AG09319 (cell line): ENCODE results near the gene HTR1B.
A peak's percentile ranks its signal among the peaks of the same experiment; 100 is the strongest.

Experiments
- DNase-seq: peaks from one replicate; pipeline ENCODE4 v3.0.0-alpha.2; 2010; ENCODE audit warnings: low read depth; ENCODE audit errors: extremely low read depth
- TF ChIP-seq, protein P1 (sequence below): IDR thresholded peaks from 2 replicates; pipeline ENCODE4 v1.5.1; 2011; ENCODE audit warnings: low read depth, mild to moderate bottlenecking, inconsistent platforms, low read length, moderate library complexity

HTR1B gene

DNA sequence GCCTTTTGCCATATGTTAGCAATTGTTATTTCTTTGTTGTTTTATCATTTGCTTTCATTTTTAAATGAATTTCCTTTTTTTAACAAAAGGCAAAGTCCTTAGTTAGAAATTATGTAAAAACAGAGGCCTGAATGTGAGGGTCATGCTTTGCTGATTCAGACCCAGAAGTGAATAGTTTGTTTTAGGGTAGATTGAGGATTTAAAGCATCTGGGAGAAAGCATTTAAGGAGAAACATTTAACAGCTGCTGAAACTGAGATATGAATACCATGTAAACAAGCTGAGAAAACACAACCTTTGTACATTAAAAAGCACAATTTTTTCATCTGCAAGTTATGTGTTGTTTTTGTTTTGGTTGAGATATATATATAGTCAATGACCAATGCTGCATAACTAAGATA, 8.0 kb downstream of the HTR1B start:
- DNase-seq = no peak
- TF ChIP-seq, protein P1, sequence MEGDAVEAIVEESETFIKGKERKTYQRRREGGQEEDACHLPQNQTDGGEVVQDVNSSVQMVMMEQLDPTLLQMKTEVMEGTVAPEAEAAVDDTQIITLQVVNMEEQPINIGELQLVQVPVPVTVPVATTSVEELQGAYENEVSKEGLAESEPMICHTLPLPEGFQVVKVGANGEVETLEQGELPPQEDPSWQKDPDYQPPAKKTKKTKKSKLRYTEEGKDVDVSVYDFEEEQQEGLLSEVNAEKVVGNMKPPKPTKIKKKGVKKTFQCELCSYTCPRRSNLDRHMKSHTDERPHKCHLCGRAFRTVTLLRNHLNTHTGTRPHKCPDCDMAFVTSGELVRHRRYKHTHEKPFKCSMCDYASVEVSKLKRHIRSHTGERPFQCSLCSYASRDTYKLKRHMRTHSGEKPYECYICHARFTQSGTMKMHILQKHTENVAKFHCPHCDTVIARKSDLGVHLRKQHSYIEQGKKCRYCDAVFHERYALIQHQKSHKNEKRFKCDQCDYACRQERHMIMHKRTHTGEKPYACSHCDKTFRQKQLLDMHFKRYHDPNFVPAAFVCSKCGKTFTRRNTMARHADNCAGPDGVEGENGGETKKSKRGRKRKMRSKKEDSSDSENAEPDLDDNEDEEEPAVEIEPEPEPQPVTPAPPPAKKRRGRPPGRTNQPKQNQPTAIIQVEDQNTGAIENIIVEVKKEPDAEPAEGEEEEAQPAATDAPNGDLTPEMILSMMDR = no peak

DNA sequence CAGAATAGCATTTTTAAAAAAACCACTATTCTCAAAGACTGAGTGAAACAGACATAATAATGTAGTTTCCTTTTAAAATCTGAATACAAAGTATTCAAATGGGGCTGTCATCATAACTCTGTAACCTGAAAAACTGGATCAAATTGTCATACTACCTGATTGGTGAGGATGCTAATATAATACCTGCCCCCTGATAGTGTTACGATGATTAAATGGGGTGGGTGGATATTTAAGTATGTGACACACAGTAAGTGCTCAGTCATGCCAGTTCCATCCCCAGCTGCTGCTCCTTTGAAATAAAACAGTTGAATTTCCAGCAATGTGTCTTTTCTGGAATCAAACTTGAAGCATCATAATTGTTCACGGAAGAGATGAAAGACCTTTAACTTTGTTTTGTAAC, 8.9 kb downstream of the HTR1B start:
- DNase-seq = no peak
- TF ChIP-seq, protein P1 = no peak

DNA sequence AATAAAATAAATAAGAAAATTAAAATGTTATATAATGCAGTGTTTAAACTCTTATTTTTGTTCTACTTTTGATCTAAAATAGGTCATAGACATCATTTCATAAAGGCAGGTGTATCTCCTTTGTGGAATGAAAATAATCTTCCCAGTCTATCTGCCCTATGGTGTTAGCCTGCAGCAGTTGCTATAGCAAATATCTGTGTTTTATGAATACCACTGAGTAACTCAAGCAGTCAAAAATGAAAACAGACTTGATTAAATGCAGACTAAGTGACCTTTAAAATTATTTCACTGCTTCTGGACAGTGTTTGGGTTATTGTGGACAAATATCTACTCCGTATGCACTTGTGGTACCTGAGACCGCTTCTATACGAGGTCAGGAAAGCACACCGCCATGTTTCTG, 11.8 kb downstream of the HTR1B start:
- no peak for DNase-seq
- TF ChIP-seq, protein P1 = no peak

DNA sequence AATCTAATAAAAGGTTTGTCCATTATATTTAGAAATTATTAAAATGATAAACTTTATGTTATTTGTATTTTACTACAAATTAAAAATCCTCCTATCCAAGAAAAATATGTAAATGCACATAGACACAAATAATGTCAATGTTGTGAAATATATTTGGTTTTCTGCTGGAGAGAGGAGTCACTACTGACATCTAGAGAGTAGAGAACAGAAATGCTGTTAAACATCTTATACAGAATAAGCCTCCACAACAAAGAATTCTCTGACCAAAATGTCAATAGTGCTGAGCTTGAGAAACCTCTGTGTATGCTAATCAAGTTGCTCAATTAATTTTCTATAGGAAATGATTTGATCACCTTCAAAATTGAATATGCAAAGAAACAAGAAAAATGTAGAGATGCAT, 12.4 kb downstream of the HTR1B start:
- no peak for DNase-seq
- TF ChIP-seq, protein P1 = peak; percentile 29

DNA sequence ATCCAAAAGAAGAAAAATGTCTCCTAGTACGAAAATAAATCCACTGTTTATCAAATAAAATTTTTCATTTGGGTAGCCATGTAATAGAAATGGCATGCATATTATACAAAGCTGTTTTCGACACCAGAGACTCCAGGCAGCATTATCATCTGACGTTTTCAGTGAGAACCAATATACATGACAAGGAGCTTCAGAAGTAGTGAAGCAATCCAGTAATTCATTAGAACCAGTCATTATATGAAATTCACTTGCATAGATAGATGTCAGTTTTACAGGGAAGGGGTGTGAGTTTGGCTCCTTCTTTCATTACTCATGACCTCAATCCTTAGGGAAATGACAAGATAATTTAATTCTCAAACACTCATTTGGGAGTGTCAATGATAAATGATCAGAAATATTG, 14.7 kb downstream of the HTR1B start:
- TF ChIP-seq, protein P1 = no peak
- DNase-seq = no peak

DNA sequence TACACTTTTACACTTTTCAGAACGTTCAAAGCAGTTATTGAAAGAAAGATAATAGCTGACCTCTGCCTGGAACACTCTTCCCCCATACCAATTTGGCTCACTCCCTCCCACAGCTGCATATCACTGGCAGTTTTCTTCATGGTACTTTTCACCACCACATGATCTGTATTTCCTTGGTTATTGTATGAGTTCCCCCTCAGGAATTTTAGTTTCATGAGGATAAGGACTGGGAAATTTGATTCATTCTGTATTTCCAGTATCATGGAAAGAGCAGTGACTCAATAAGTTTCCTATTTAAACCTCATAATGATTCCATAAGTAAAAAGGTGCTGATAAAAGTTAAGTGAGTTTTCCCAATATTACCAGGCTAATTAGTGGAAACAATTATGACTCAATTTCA, 16.0 kb downstream of the HTR1B start:
- TF ChIP-seq, protein P1 = no peak
- DNase-seq = no peak

DNA sequence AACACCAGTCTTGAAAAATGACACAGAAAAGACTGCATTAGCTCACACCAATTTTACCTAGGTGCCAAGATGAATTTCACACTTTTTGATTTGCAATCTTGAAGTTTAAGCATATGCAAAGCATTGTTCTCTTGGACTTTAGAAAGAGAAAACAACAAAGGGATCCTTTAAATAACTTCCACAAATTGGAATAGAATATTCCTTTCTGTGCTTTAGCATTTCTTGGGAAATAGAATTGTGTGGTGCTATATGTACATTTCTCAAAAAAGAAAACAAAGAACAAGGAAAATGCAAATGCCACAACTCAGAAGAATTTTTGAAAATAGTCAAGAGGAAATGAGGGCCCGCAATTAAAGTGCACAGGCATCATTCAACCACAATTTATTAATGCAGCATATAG, 17.0 kb downstream of the HTR1B start:
- TF ChIP-seq, protein P1 = no peak
- no peak for DNase-seq

DNA sequence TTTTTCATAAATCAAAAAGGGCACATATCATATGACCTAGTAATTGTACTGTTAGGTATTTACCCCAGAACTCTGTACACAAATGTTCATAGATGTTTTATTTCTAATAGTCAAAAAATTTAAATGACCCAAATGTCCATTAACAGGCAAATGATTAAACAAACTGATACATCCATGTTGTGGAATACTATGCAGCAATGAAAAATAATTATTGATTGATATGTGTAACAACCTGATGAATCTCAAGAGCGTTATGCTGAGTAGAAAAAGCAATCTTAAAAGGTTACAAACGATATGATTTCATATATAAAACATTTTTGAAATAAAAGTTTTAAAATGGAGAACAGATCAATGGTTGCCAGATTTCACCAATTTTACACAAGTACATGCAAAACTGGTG, 18.1 kb downstream of the HTR1B start:
- DNase-seq = no peak
- TF ChIP-seq, protein P1 = no peak
